Activated T-cell treated with anti-CD3 and anti-CD28 coated beads, Interleukin-2, amount 50 U/mL, for 4 hours (primary cell): ENCODE results near the gene BTD. TPM values are rescaled to one million over a fixed set of nuclear protein-coding genes. Genes with fewer than 3 reads are reported as not detected.

Experiments
- ATAC-seq, 2 donors: fragments of 200-7000 bp; cut with Tn5 transposase; one replicate each; pipeline ENCODE4 v1.10.0; 2021
- DNase-seq: peaks from one replicate; pipeline ENCODE4 v3.0.0-alpha.2; 2020
- H3K27me3 Mint-ChIP-seq: one replicate; pipeline ENCODE4 v1.8.0; 2021; ENCODE audit warnings: low read depth, mixed read lengths
- H3K36me3 Mint-ChIP-seq: one replicate; pipeline ENCODE4 v1.8.0; 2022; ENCODE audit warnings: mixed read lengths; ENCODE audit not compliant: insufficient read depth
- H3K4me1 Mint-ChIP-seq: one replicate; pipeline ENCODE4 v1.8.0; 2021; ENCODE audit warnings: low read depth, mixed read lengths
- H3K4me3 Mint-ChIP-seq: one replicate; pipeline ENCODE4 v1.8.0; 2021; ENCODE audit warnings: mild to moderate bottlenecking, moderate library complexity, mixed read lengths
- H3K9me3 Mint-ChIP-seq: one replicate; pipeline ENCODE4 v1.8.0; 2021; ENCODE audit warnings: mixed read lengths
- total RNA-seq, 3 donors: library from RNA; stranded (reverse); gene quantifications; one replicate each; pipeline ENCODE4 v1.2.1, GENCODE V29; 2021

BTD gene
- total RNA-seq, 3 donors from 2014 or later, result 3.0 to 3.3 (median 3.0) TPM

DNA sequence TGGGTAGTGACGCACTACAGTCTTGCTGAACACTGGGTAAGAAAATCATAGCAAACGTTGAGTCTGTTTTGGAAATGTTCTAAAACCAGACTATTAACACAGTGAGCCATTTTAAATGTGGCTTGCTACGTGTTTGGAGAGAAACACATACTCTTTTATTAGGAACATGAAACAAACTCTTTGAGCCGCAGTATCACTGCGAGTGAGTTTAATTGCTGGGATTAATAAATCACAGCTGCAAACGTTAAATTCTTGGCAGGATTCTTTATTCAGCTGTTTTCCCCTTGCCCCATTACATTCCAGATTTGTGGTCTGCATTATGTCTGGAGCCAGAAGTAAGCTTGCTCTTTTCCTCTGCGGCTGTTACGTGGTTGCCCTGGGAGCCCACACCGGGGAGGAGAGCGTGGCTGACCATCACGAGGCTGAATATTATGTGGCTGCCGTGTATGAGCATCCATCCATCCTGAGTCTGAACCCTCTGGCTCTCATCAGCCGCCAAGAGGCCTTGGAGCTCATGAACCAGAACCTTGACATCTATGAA is 33.6 kb downstream of the BTD start:
- no peak overlapping the region for H3K4me3 Mint-ChIP-seq
- no peaks in the 10 kb centered on the region for H3K9me3 Mint-ChIP-seq
- H3K4me1 Mint-ChIP-seq, result peaks cover 38% of the 10 kb centered on the region

DNA sequence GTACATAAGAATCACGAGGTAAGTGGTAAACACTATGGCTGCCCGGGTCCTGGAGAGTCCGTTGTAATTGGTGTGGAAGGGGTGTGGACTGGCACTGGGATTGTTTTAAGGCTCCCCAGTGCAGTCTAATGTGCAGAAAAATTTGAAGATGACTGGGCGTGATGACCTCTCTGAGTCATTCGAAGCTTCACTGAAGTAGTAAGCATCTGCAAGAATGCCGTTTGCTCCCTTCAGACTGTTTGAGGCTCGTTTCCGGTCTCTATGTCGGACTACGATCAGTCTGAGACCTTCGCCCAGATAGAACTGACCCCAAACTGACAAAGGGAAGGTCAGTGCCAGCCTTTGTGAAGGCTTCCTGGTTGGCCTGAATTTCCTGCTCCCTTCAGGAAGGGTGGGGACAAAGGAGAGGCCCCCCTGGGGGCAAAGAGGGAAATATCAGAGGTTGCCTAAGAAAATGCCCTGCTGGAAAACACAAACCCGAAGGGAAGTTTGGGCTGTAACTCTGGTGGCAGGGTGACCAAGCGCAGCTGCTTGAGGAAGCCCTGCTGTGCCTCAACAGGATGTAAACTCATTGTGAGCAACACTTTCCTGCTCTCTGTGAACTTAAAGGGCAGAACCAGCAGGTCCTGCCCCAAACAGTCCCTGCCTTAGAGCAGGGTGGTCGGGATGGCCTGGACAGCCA is 34.6 kb downstream of the BTD start:
- ATAC-seq (peak; percentile 83 to 88), DNase-seq (peak; percentile 14)
- no peaks in the 10 kb centered on the region for H3K27me3 Mint-ChIP-seq
- no peaks in the 10 kb centered on the region for H3K9me3 Mint-ChIP-seq
- H3K4me1 Mint-ChIP-seq, result peaks cover 29% of the 10 kb centered on the region
- peaks cover 6% of the 10 kb centered on the region for H3K36me3 Mint-ChIP-seq
- H3K4me3 Mint-ChIP-seq, result peak overlapping the region; percentile 51

More for the DNA sequence above, 33.6 kb downstream of the BTD start:
- Mint-ChIP-seq H3K36me3 (peaks cover 6% of the 10 kb centered on the region), H3K27me3 (no peaks in the 10 kb centered on the region)
- DNase-seq, result no peak
- ATAC-seq, result no peak

DNA sequence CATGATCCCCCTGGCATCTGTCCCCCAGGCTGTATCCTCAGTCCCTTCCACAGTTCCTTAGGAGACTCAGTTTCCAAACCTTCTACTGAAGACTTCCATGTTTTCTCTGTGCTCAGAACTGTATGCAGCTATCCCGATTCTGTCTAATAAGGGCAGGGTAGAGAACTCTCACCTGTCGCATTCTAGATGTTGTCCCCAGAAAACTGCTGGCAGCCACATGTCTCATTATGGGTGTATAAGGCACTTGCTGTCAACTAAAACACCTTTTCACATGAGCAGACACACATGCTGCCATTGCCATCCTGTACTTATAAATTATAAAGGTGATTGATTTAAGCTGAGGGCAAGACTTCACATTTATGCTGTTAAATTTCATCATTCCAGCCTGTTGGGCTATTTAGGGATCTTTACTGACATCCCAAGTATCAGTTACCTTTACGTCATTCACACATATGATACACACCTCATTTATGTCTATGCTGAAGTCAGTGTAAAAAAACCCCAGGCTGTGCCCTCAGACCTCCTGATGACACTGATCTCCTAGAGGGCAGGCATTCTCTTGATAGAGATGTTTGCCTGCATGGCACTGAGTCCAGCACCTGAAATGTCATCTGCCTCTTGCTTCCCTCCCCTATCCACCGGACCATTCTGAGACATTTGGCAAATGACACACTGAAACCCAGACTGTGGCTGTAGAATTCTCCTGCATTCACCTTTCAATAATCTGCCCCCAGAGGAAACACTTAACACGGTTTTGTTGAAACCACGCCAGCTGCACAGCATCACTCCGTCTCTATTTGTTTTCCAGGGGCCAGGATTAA is 35.8 kb downstream of the BTD start:
- Mint-ChIP-seq H3K4me3 (no peak overlapping the region), H3K4me1 (peaks cover 23% of the 10 kb centered on the region), H3K36me3 (peaks cover 8% of the 10 kb centered on the region), H3K9me3 (no peaks in the 10 kb centered on the region), H3K27me3 (no peaks in the 10 kb centered on the region)
- ATAC-seq (no peak), DNase-seq (no peak)

DNA sequence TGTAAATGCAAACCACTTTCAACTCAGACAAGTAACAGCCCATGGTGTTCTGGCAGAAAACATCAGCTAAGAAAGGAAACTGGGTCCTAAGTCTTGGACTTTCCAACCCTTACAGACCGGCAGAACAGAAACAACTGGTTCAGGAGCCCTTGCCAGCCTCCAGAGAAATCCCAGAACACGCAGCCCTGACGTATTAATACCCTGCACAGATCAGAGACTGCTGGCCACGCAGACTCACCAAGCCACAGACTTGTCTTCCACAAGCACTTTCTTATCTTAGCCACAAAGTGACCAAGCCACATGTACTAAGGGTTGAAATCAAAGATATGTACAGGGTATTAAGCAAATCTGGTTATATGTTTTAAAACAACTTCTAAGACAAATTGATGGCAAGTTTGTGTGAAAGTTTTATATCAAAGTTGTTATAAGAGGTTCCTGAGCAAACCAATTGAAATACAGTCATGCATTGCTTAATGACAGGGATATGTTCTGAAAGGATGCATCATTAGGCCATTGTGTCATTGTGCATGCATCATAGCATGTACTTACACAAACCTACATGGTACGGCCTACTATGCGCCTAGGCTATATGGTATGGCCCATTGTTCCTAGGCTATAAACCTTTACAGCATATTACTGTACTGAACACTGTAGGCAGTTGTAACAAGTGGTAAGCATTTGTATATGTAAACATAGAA is 36.8 kb downstream of the BTD start:
- ATAC-seq, result no peak
- H3K27me3 Mint-ChIP-seq, result no peaks in the 10 kb centered on the region
- DNase-seq, result no peak
- H3K36me3 Mint-ChIP-seq, result peaks cover 10% of the 10 kb centered on the region
- no peaks in the 10 kb centered on the region for H3K9me3 Mint-ChIP-seq
- H3K4me3 Mint-ChIP-seq, result no peak overlapping the region
- peaks cover 23% of the 10 kb centered on the region for H3K4me1 Mint-ChIP-seq

DNA sequence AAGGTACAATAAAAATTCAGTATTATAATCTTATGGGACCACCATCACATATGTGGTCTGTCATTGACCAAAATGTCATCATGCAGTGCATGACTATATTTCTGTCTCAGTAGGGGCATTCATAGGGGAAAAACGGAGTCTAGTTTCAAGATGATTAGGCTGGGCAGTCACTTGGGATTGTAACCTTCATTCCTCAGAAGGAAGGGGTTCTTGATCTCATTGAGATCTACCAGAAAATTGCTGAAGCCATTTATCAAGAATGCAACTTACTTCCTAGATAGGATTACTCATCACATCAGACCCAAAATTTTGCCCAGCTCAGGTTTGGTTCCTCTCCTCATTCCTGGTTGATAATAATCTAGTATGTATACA is 37.3 kb downstream of the BTD start:
- peaks cover 23% of the 10 kb centered on the region for H3K4me1 Mint-ChIP-seq

DNA sequence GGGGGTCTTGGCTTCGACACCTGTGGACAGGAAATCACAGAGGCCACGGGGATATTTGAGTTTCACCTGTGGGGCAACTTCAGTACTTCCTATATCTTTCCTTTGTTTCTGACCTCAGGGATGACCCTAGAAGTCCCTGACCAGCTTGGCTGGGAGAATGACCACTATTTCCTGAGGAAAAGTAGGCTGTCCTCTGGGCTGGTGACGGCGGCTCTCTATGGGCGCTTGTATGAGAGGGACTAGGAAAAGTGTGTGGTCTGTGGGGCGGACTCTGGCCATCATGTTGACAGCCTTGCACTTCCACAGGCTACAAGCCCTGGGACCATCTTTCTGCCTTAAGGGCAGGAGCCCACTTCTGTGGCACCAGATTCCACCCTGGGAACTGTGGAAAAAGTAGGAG is 43.7 kb downstream of the BTD start:
- peaks cover 49% of the 10 kb centered on the region for H3K4me1 Mint-ChIP-seq
- H3K27me3 Mint-ChIP-seq, result no peaks in the 10 kb centered on the region
- H3K4me3 Mint-ChIP-seq, result no peak overlapping the region
- DNase-seq (no peak), ATAC-seq (no peak)
- H3K9me3 Mint-ChIP-seq, result no peaks in the 10 kb centered on the region
- peaks cover 7% of the 10 kb centered on the region for H3K36me3 Mint-ChIP-seq

More for the DNA sequence above, 37.3 kb downstream of the BTD start:
- Mint-ChIP-seq H3K4me3 (no peak overlapping the region), H3K9me3 (no peaks in the 10 kb centered on the region), H3K36me3 (peaks cover 10% of the 10 kb centered on the region), H3K27me3 (no peaks in the 10 kb centered on the region)
- peak in 1 of 2 donors; percentile 20 for ATAC-seq
- no peak for DNase-seq

DNA sequence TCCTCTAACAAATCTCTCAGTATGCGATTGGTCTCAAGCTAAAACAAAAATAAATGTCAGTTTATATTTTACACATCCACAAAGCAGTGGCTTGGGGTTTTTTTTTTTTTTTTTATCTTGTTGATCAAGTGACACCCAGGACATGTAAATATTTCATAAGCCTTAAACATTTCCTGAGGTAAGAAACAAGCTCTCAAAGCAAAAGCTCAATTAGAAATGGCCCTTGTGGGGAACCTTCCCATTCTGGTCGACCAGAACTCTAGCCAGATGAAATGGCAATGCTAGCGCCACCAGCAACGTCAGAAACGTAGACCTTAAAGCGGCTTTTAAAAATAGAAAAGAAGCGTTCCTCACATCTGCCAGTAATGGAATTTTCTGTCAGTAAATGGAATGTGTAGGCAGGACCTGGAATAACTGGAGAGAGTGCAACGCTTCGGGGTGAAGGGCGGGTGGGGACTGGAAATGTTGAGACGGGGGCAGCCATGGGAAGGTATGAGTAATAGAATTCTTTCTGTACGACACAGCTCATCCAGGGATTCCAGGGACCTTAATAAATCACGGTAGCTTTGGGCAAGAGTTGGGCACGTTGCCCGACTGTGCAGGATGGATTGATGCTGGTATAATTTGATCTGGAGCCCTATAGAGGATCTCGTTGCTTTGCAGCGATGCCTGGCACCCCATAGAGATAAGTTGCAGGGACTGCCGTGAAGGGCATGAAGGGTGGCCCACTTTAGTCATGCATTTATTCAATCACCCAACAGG is 44.4 kb downstream of the BTD start:
- no peaks in the 10 kb centered on the region for H3K9me3 Mint-ChIP-seq
- peaks cover 7% of the 10 kb centered on the region for H3K36me3 Mint-ChIP-seq
- DNase-seq (no peak), ATAC-seq (no peak)
- H3K4me3 Mint-ChIP-seq, result no peak overlapping the region
- no peaks in the 10 kb centered on the region for H3K27me3 Mint-ChIP-seq
- H3K4me1 Mint-ChIP-seq, result peaks cover 51% of the 10 kb centered on the region

DNA sequence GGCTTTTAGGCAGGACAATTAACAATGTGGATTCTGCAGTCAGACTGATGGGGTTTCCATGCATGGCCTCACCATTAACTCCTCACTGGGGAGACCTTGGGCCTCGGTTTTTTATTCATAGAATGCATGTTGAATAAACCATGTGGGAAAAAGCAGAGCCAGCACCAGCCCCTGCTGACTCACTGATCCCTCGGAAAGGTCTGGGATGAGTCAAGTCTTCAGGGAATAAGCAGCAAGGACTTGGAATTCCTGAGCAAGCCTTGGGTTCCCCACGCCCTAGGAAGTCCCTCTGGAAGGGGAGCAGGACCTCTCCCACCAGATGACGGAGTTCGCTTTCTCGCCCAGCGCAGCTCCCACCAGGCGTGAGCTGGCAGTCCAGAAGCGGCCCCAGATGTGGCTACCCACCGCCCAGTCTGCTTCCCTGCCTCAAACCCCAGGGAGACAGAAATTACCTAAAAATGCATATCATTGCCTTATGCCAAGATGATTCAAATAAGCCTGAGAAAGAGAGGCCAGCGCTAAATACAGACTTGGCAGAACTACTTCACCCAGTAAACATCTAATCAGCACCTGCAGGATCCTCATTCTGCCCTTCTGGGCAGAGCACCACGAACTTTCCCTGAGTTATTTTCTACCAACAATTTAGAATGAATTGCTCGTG is 45.4 kb downstream of the BTD start:
- peak; percentile 51 to 61 for ATAC-seq
- peaks cover 3% of the 10 kb centered on the region for H3K36me3 Mint-ChIP-seq
- H3K9me3 Mint-ChIP-seq, result no peaks in the 10 kb centered on the region
- DNase-seq, result no peak
- peaks cover 4% of the 10 kb centered on the region for H3K27me3 Mint-ChIP-seq
- peaks cover 48% of the 10 kb centered on the region for H3K4me1 Mint-ChIP-seq
- H3K4me3 Mint-ChIP-seq, result peak overlapping the region; percentile 39

DNA sequence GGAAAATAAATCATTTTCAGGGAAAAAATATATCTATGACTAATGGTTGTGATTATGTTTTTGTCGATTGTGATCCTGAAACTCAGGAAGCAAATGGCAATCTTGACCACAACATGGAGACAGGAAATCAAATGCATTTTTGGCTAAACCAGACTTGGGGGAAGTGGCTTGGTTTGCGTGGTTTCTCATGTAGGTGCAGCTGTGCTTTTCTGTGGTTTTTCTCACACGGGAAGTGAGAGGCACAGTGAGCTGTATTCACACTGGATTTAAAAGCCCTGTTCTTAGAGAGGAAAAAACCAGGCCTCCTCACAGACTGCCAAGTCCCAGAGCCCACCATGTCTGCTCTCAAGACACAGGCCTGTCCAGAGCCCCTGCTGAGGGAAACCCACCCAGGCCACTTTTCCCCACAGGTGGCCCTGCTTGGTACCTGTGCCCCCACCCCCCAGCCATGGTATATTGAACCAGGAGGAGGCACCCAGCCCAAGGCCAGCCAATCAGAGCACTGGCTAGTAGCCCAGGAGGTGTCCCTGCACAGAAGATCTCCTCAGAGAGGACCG is 46.1 kb downstream of the BTD start:
- no peaks in the 10 kb centered on the region for H3K9me3 Mint-ChIP-seq
- peaks cover 4% of the 10 kb centered on the region for H3K27me3 Mint-ChIP-seq
- DNase-seq (peak; percentile 21), ATAC-seq (peak; percentile 92 to 95)
- H3K4me3 Mint-ChIP-seq, result peak overlapping the region; percentile 57
- H3K36me3 Mint-ChIP-seq, result peaks cover 2% of the 10 kb centered on the region
- peaks cover 48% of the 10 kb centered on the region for H3K4me1 Mint-ChIP-seq

DNA sequence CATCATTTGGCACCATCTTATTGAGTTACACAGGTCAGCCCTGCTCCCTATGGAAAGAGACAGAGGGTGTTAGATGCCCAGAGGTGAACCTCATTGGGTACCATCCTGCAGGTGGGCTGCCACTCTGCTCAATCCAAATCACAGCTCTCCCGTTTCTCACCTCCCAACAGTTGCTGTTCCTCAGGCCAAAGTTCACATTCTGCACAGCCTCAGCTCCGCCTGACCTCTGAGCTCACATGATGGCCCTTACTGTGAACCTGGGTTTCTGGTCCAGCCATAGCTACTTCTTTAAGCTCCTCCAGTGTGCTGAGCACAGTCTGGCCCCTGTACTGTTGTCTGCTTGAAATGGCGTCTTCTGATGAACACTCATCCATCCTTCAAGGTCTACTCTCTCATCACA is 47.8 kb downstream of the BTD start:
- peaks cover 4% of the 10 kb centered on the region for H3K27me3 Mint-ChIP-seq
- H3K4me3 Mint-ChIP-seq, result no peak overlapping the region
- no peak for DNase-seq

DNA sequence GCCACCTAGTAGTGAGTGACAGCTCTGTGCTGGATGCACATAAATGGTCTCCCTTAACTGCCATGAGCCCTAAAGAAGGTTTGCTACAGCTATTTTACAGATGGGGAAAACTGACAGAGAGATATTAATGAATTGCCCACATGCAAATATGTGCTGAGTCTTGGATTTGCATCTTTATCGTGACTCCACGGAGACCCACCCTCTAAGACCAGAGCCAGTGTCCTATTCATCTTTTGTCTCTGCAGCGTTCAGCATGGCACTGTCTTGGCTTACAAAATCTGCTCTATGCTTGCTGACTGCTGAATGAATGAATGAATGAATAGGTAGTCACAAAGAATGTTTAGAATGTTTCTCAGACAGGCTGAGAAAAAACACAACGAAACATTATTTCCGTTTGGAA is 48.3 kb downstream of the BTD start:
- H3K9me3 Mint-ChIP-seq, result peaks cover under 1% of the 10 kb centered on the region
- ATAC-seq (no peak), DNase-seq (no peak)
- H3K4me1 Mint-ChIP-seq, result peaks cover 48% of the 10 kb centered on the region
- H3K36me3 Mint-ChIP-seq, result no peaks in the 10 kb centered on the region
- H3K4me3 Mint-ChIP-seq, result no peak overlapping the region
- peaks cover 4% of the 10 kb centered on the region for H3K27me3 Mint-ChIP-seq

More for the DNA sequence above, 47.8 kb downstream of the BTD start:
- peaks cover 48% of the 10 kb centered on the region for H3K4me1 Mint-ChIP-seq
- H3K9me3 Mint-ChIP-seq, result no peaks in the 10 kb centered on the region
- ATAC-seq, result no peak
- no peaks in the 10 kb centered on the region for H3K36me3 Mint-ChIP-seq

DNA sequence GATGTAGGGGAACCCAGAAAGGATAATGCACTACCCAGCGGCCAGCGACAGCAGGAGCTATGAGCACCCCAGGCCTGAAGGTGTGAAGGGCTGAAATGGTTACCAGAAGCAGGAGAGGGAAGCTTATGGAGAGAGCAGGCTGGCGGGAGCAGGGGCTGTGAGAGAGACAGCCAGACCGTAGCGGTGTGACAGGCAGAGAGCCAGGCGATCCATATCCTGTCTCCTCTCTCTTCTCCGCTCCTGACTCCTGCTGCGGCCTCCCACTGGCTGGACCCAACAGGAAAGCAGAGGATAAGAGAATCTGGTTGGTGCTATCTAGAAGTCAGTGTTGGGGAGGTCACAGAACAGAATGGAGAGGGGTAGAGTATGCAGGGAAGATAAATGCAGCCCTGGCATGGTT is 49.9 kb downstream of the BTD start:
- peaks cover 4% of the 10 kb centered on the region for H3K36me3 Mint-ChIP-seq
- ATAC-seq, result no peak
- H3K4me3 Mint-ChIP-seq, result no peak overlapping the region
- H3K27me3 Mint-ChIP-seq, result peaks cover 4% of the 10 kb centered on the region
- H3K4me1 Mint-ChIP-seq, result peaks cover 39% of the 10 kb centered on the region
- DNase-seq, result no peak
- peaks cover 8% of the 10 kb centered on the region for H3K9me3 Mint-ChIP-seq

DNA sequence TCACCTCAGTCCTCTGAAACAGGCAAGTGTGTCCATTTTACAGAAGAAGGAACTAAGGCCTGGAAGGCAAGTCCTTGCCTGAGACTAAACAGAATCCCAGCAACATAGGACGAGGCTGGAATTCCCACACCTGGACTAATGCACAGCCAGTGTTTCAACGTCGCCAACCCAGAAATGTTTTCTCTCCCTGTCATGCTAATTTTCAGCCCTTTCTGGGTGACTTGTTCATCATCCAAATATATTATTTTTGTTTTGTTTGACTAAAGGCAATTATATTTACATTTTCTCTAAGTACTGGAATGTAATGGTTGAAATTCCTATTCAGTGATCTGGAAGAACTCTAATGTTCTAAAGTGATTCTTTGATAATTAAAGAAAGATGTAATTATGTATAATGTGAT is 51.8 kb downstream of the BTD start:
- Mint-ChIP-seq H3K4me1 (peaks cover 20% of the 10 kb centered on the region), H3K36me3 (peaks cover 8% of the 10 kb centered on the region), H3K4me3 (no peak overlapping the region), H3K9me3 (peaks cover 16% of the 10 kb centered on the region), H3K27me3 (peaks cover 4% of the 10 kb centered on the region)
- DNase-seq, result no peak
- no peak for ATAC-seq
